ENCODE data around the gene PERM1. TPM values are rescaled to one million over a fixed set of nuclear protein-coding genes. Genes with fewer than 3 reads are reported as not detected.
A peak's percentile ranks its signal among the peaks of the same experiment; 100 is the strongest.

Gene PERM1
- total RNA-seq, 1 experiment from 2014 or later = 0.11 TPM

DNA sequence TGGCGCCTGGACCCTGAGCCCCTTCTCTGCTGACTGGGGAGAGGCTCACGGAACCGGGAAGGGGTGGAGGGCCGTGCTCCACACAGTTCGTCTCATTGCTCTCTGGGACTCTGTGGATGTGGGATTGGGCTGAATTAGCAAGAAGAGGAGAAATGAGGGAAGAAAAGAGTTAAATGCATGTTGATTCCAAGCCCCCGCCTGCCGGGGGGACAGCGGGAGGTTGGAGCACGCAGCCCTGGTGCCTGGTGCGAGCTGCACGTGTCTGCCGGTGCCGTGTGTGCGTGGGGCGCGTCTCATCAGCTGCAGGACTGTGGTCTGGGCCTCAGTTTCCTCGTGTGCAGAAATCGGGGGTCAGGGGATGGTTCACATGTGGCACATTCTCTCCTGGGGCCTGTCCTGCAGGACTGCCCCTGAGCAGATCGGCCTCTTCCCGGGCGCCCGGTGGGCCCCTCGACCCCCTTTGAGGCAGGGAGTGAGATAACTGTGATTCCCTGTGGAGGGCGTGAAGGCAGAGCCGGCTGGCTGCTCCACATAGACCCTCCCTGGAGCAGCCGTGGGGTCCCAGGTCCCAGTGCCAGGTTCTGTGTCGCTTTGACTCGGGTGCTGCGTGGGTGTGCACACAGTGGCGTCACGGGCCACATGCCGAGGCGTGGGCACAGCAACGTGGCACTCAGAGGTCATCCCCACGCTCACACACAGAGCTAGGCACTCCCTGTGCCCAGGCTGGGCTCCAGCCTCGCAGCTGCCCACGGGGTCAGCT lies 46.7 kb downstream of the PERM1 start:
- Histone ChIP-seq H3K4me3 (no peak overlapping the region), H3K27ac (no peak overlapping the region), H3K4me1 (replicated peaks) (peaks cover 47% of the 10 kb centered on the region), H3K9me3 (replicated peaks) (no peaks in the 10 kb centered on the region), H3K27me3 (replicated peaks) (no peaks in the 10 kb centered on the region), H3K36me3 (peaks cover 47% of the 10 kb centered on the region)
- DNase-seq (ENCODE audit: low read depth in 1 of 2, low spot score in 2 of 2) = no peak

DNA sequence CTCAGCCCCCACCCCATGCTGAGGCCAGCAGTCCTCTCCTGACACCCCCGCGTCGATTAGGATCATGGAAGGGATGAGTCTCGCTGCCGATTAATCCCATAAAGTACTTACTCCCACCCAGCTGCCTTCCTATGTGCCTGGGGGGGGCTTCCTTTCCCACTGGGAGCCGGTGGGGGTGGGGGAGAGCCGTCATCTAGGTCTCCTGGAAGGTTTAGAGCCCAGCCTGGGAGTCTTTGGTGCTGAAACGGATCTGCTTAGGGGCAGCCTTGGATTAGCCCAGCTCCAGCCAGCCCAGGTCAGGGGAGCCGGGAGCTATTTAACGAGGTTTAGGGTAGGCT lies 48.3 kb downstream of the PERM1 start:
- Histone ChIP-seq H3K27ac (no peak overlapping the region), H3K4me1 (replicated peaks) (peaks cover 32% of the 10 kb centered on the region), H3K9me3 (replicated peaks) (no peaks in the 10 kb centered on the region), H3K36me3 (peaks cover 42% of the 10 kb centered on the region), H3K27me3 (replicated peaks) (no peaks in the 10 kb centered on the region), H3K4me3 (no peak overlapping the region)
- DNase-seq (ENCODE audit: low read depth in 1 of 2, low spot score in 2 of 2) = no peak

DNA sequence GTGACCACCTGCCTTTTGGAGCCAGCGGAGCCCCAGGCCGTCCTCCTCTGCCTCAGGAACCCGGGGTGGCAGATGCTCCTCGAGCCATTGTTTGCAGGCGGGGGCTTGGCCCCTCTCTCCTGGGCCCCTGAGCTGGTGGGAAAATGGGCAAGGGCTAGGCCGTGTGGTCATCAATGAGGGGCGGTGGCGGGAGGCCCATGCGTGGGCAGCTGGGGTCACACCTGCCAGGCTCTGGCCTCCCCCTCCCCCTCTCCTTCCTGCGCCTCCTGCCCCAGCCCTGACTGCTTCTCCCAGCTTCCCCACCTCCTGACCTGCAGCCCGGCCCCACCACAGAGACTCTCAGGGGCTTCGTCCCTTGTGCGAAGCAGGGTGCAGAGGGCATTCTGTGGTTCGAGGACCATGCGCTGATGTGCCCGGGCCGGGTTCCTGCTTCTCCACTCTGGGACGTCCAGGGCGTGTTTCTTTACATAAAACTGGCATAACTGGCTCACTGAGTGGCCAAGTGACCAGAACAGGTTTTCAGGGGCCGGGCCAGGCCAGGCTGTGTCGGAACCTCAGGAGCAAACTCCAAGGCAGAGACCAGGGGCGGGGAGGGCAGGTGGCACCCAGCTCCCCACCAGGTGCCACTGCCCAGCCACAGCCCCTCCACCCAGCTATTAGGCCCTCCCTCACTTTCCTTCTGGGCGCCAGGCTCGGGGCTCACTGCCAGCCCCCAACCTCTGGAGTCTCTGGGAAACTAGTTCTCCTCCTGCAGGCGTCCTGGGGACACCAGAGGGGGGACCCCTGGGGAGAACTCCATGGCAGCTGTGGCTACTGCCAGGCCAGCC lies 48.9 kb downstream of the PERM1 start:
- Histone ChIP-seq H3K9me3 (replicated peaks) (no peaks in the 10 kb centered on the region), H3K4me1 (replicated peaks) (peaks cover 27% of the 10 kb centered on the region), H3K4me3 (no peak overlapping the region), H3K27me3 (replicated peaks) (no peaks in the 10 kb centered on the region), H3K36me3 (peaks cover 46% of the 10 kb centered on the region), H3K27ac (no peak overlapping the region)
- no peak for DNase-seq (ENCODE audit: low read depth in 1 of 2, low spot score in 2 of 2)

DNA sequence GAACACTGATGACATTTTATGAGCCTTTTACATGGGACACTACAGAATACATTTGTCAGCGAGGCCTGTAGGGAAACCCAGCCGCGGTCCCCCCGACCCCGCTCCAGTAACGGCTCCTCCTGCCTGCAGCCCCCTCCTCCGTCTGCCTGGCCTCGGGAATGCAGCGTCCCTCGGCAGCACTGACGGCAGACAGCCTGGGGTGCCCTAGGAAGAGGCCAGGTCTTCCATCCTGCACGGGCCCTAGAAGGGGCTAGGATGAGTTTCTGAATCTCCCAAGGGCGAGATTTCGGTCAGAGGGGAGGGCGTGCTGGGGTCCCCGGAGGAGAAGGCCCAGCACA lies 49.8 kb downstream of the PERM1 start:
- H3K27me3 ChIP-seq (replicated peaks) = no peaks in the 10 kb centered on the region
- DNase-seq (ENCODE audit: low read depth in 1 of 2, low spot score in 2 of 2) = no peak

DNA sequence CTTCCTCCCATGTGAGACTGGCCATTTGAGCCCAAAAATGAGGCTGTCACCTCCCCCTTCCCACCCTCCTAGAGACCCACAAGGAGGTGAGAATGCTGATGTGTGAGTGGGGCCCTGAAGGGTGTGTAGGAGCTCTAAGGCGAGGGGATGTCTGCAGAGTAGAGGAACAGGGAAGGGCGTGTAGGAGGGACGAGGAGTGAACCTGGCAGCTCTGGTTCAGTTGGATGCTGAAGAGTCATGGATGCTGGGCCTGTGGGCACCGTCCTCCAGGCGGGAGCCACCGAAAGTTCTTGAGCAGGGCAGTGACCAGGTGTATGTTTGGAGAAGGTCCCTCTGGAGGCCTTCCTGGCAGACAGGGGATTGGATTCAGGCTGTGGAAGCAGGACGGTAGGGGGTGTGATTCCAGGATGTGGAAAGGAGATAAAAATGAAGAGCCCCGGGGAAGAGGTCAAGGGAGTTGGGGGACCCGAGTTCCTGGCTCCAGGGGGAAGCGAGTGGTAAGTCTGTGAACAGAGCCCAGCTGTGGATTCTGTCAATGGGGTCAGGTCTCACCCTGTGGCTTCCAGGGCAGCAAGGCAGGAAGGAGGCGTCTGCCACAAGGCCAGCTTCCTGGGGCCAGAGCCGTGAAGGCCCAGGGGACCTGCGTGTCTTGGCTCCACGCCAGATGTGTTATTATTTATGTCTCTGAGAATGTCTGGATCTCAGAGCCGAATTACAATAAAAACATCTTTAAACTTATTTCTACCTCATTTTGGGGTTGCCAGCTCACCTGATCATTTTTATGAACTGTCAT lies 50.3 kb downstream of the PERM1 start:
- Histone ChIP-seq H3K9me3 (replicated peaks) (no peaks in the 10 kb centered on the region), H3K27ac (no peak overlapping the region), H3K4me1 (replicated peaks) (peaks cover 17% of the 10 kb centered on the region), H3K36me3 (peaks cover 51% of the 10 kb centered on the region), H3K4me3 (no peak overlapping the region), H3K27me3 (replicated peaks) (no peaks in the 10 kb centered on the region)
- DNase-seq (ENCODE audit: low read depth in 1 of 2, low spot score in 2 of 2) = no peak

More for the DNA sequence above, 49.8 kb downstream of the PERM1 start:
- Histone ChIP-seq H3K4me3 (no peak overlapping the region), H3K36me3 (peaks cover 50% of the 10 kb centered on the region), H3K9me3 (replicated peaks) (no peaks in the 10 kb centered on the region), H3K4me1 (replicated peaks) (peaks cover 20% of the 10 kb centered on the region), H3K27ac (no peak overlapping the region)

DNA sequence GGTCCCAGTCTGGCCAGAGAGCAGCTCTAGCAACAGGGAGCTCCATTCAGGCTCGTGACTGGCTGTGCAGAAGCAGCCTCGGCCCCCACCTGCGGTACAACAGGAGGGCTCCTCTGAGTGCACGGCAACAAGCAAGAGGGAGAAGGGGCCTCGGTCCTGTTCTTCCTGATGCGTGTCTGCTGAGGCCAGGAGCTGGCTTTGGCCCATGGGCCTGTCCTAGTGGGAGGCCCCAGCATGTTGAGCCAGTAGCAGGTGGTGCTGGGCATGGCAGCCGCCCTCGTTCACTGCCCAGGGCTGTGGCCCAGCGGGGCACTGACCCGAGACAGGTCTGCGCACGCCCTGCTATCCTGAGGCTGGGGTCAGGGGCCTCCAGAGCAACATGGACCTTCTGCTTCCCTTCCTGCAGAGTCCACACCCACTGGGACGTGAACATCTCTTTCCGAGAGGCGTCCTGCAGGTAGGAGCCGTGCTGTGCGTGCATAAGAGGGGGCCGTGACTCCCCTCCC lies 51.2 kb downstream of the PERM1 start:
- peaks cover 58% of the 10 kb centered on the region for H3K36me3 ChIP-seq
- no peak for DNase-seq (ENCODE audit: low read depth in 1 of 2, low spot score in 2 of 2)
- no peak overlapping the region for H3K4me3 ChIP-seq
- H3K27me3 ChIP-seq (replicated peaks) = no peaks in the 10 kb centered on the region
- H3K9me3 ChIP-seq (replicated peaks) = no peaks in the 10 kb centered on the region
- H3K27ac ChIP-seq = no peak overlapping the region
- H3K4me1 ChIP-seq (replicated peaks) = peaks cover 19% of the 10 kb centered on the region

DNA sequence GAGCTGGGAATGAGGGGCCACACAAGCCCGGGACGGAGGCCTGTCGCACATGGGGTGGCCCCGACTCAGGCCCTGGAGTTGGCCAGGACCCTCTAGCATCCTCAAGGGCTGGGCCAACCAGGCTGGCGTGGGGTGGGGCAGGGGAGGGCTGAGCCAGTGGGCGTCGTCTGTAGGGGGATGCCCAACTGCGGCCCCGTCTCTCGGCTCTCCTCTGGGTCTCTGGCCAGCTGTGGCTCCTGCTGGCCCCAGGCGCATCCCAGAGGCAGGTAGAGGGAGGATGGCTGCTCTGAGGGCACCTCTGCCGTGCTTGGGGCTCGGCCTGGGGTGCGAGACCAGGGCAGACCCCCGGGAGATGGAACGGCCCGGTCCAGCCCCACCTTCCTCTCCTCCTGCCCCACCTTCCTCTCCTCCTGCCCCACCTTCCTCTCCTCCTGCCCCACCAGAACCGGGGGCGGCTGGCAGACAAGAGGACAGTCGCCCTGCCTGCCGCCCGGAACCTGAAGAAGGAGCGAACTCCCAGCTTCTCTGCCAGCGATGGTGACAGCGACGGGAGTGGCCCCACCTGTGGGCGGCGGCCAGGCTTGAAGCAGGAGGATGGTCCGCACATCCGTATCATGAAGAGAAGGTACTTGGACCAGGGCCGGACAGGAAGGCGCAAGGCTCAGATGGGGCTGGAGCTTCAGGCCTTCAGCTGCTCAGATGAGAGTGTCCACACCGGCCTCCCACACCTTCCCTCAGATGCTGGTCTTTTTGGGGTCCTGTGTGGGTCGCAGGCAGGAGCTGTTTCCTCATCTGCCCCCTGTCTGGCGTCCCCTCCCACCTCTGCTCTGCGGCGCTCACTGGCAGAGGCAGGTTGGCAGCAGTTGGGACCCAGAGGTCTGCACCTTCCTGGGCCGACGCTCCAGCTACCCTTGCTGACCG lies 51.9 kb downstream of the PERM1 start:
- Histone ChIP-seq H3K4me3 (no peak overlapping the region), H3K27ac (no peak overlapping the region), H3K27me3 (replicated peaks) (no peaks in the 10 kb centered on the region), H3K36me3 (peaks cover 59% of the 10 kb centered on the region), H3K9me3 (replicated peaks) (no peaks in the 10 kb centered on the region), H3K4me1 (replicated peaks) (peaks cover 16% of the 10 kb centered on the region)
- DNase-seq (ENCODE audit: low read depth in 1 of 2, low spot score in 2 of 2) = no peak

DNA sequence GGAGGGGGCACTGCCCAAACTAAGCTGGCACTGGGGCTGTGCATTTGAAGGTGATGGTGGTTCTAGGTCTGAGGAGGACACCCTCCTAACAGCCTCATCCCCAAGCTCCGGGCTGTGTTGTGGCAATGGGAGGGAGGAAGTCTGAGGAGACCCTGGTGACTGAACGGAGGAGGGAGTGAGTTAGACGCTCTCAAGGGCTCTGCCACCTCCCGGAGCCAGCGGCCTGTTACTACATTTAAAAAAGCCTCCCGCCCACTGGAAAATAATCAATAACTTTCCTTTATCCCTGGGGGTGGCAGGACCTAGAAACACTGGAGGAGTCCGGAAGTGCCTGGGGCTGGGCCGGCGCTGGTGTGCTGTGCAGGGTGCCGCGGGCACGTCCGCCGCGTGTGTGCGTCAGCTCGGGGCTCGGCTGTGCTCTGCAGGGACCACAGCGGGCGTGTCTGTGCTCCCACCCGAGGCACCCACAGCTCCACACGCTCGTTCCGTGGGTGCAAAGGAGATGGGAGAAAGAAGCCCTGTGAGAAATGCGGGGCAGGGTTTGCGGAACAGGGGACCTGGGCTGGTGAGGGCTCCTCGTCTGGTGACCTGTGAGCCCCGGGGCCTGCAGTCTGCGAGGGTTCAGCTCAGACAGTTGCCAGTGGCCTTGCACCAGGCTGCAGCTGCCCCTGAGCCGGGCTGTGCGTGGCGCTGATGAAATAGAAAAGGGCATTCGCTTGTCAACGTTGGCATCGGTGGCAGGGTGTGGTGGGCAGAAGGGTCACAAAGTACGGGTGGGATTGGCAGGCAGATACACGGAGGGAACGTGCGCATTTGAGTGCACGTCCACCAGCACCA lies 52.9 kb downstream of the PERM1 start:
- Histone ChIP-seq H3K4me1 (replicated peaks) (peaks cover 21% of the 10 kb centered on the region), H3K4me3 (no peak overlapping the region), H3K9me3 (replicated peaks) (no peaks in the 10 kb centered on the region; the same call in 1 of the 2 replicates), H3K27me3 (replicated peaks) (no peaks in the 10 kb centered on the region), H3K36me3 (peaks cover 68% of the 10 kb centered on the region), H3K27ac (no peak overlapping the region)
- no peak for DNase-seq (ENCODE audit: low read depth in 1 of 2, low spot score in 2 of 2)

DNA sequence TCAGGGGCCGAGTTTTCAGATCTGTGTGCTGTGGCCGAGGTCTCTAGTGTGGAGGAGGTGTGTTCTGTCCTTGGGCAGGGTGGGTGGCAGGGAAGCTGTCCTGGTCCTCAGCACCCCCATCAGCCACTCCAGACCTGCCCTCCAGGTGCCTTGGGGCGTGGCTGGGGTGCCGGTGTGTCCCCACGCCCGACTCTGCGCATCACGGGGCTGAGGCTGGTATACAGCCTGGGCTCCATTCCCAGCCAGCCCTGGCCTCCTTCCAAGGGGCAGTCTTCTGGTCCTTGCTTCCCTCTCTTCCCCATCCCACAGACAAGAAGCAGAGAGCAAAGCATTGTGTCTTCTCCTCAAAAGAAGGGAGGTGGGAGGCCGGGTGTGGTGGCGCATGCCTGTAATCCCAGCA lies 54.1 kb downstream of the PERM1 start:
- no peak for DNase-seq (ENCODE audit: low read depth in 1 of 2, low spot score in 2 of 2)
- H3K27ac ChIP-seq = no peak overlapping the region
- H3K36me3 ChIP-seq = peaks cover 71% of the 10 kb centered on the region
- H3K4me1 ChIP-seq (replicated peaks) = peaks cover 34% of the 10 kb centered on the region
- no peaks in the 10 kb centered on the region; the same call in 1 of the 2 replicates for H3K9me3 ChIP-seq (replicated peaks)
- H3K27me3 ChIP-seq (replicated peaks) = no peaks in the 10 kb centered on the region
- no peak overlapping the region for H3K4me3 ChIP-seq

DNA sequence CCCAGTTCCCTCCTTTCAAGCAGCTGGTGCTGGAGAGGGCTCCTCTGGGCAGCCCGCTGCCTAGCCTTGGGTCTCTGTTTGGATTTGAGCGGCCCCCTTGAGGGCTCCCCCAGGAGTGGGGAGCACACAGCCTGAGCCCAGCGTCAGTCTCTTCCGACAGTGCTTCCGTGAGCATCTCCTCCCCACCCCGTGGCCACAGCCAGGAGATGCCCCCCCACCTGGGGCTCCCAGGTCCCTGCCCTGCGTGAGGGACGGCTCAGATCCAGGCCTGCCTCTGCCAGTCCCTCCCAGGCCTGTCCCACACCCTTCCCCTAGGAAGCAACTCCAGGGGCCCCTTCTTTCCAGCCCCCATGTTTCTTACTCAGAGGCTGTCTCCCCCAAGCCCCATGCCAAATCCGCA lies 54.7 kb downstream of the PERM1 start:
- DNase-seq (ENCODE audit: low read depth in 1 of 2, low spot score in 2 of 2) = no peak
- H3K27me3 ChIP-seq (replicated peaks) = no peaks in the 10 kb centered on the region
- peaks cover 77% of the 10 kb centered on the region for H3K36me3 ChIP-seq
- peaks cover 35% of the 10 kb centered on the region for H3K4me1 ChIP-seq (replicated peaks)
- H3K27ac ChIP-seq = no peak overlapping the region
- no peak overlapping the region for H3K4me3 ChIP-seq
- H3K9me3 ChIP-seq (replicated peaks) = no peaks in the 10 kb centered on the region; the same call in 1 of the 2 replicates

DNA sequence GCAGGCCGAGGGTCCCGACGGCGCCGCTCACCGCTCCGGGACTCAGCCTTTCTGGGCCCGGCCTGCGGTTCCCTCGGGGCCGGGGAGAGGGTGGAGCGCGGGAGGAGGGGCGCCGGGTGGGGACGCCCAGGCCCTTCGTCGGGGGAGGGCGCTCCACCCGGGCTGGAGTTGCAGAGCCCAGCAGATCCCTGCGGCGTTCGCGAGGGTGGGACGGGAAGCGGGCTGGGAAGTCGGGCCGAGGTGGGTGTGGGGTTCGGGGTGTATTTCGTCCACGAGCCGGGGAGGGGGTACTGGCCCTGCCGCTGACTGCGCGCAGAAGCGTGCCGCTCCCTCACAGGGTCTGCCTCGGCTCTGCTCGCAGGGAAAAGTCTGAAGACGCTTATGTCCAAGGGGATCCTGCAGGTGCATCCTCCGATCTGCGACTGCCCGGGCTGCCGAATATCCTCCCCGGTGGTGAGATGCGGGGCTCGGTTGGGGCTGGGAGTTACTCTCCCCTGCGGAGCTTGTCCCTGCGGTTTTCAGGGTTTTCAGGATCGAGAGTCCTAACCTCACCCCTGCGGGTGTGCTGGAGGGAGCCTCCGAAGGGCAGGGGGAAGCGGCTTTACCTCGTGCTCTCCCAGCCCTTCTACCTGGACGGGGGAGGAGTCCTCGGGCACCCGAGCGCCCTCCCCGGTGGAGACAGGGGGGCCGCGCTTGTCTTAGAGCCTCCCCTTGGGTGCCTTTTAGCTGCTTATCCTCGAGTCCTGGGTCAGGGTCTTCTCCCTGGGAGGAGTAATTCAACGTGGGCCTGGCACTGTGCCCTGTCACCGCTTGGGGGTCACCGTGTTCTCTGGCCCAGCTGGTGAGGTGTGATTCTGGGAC lies 56.1 kb downstream of the PERM1 start:
- no peaks in the 10 kb centered on the region for H3K27me3 ChIP-seq (replicated peaks)
- peak; percentile 65 to 80 for DNase-seq (ENCODE audit: low read depth in 1 of 2, low spot score in 2 of 2)
- H3K36me3 ChIP-seq = peaks cover 79% of the 10 kb centered on the region

More for the DNA sequence above, 56.1 kb downstream of the PERM1 start:
- H3K9me3 ChIP-seq (replicated peaks) = no peaks in the 10 kb centered on the region; the same call in 1 of the 2 replicates
- no peak overlapping the region for H3K27ac ChIP-seq
- H3K4me3 ChIP-seq = peak overlapping the region; percentile 93
- peaks cover 44% of the 10 kb centered on the region for H3K4me1 ChIP-seq (replicated peaks)

Measured in SJSA1 (cell line).